H9 (cell line): ENCODE data around the gene MUCL3. TPM values are rescaled to one million over a fixed set of nuclear protein-coding genes. Genes with fewer than 3 reads are reported as not detected.
"Not testable (repeated sequence)": the region's sequence is repeated elsewhere in the genome, so short reads cannot be mapped to it uniquely, and the experiment has no call there.

Experiments
- DNase-seq: peaks from one replicate; pipeline ENCODE4 v3.0.0-alpha.2; 2017
- H2AFZ ChIP-seq: one replicate; pipeline ENCODE4 v1.6.1; 2013; ENCODE audit warnings: mild to moderate bottlenecking, low read length, control low read depth, moderate library complexity
- H2AK5ac ChIP-seq: 2 replicates; pipeline ENCODE4 v1.6.1; 2013; ENCODE audit warnings: low read length, control low read depth, mixed read lengths; ENCODE audit not compliant: insufficient read length
- H2BK120ac ChIP-seq: one replicate; pipeline ENCODE4 v1.6.1; 2013; ENCODE audit warnings: low read depth, mild to moderate bottlenecking, low read length, control low read depth, inconsistent platforms; ENCODE audit not compliant: poor library complexity, severe bottlenecking
- H2BK12ac ChIP-seq: 2 replicates; pipeline ENCODE4 v1.6.1; 2013; ENCODE audit warnings: low read length, control low read depth, mixed read lengths, low read depth; ENCODE audit not compliant: insufficient read length
- H2BK15ac ChIP-seq: 2 replicates; pipeline ENCODE4 v1.6.1; 2013; ENCODE audit warnings: low read depth, low read length, control low read depth
- H2BK20ac ChIP-seq: one replicate; pipeline ENCODE4 v1.6.1; 2013; ENCODE audit warnings: low read depth, mild to moderate bottlenecking, low read length, control low read depth, inconsistent platforms; ENCODE audit not compliant: poor library complexity, severe bottlenecking
- H2BK5ac ChIP-seq: 2 replicates; pipeline ENCODE4 v1.6.1; 2013; ENCODE audit warnings: low read length, control low read depth, mixed read lengths; ENCODE audit not compliant: insufficient read length
- H3K14ac ChIP-seq: 2 replicates; pipeline ENCODE4 v1.6.1; 2013; ENCODE audit warnings: low read length, control low read depth; ENCODE audit not compliant: insufficient read depth
- H3K18ac ChIP-seq: 2 replicates; pipeline ENCODE4 v1.6.1; 2013; ENCODE audit warnings: low read depth, mild to moderate bottlenecking, mixed read lengths, low read length, control low read depth; ENCODE audit not compliant: insufficient read length
- H3K23ac ChIP-seq: 2 replicates; pipeline ENCODE4 v1.6.1; 2013; ENCODE audit warnings: low read length, control low read depth, mixed read lengths, low read depth; ENCODE audit not compliant: insufficient read length
- H3K23me2 ChIP-seq: 2 replicates; pipeline ENCODE4 v1.6.1; 2013; ENCODE audit warnings: low read depth, mild to moderate bottlenecking, mixed read lengths, low read length, control low read depth; ENCODE audit not compliant: insufficient read length, poor library complexity, severe bottlenecking
- H3K27ac ChIP-seq: 2 replicates; pipeline ENCODE4 v1.5.1; 2013; ENCODE audit warnings: low read length, control low read depth, mixed read lengths, low read depth; ENCODE audit not compliant: insufficient read length
- H3K27me3 ChIP-seq: 2 replicates; pipeline ENCODE4 v1.6.1; 2013; ENCODE audit warnings: low read length, control low read depth, inconsistent platforms; ENCODE audit not compliant: insufficient read depth
- H3K4ac ChIP-seq: 2 replicates; pipeline ENCODE4 v1.6.1; 2013; ENCODE audit warnings: low read depth, mild to moderate bottlenecking, control low read depth, inconsistent platforms, low read length, moderate library complexity
- H3K4me1 ChIP-seq: 2 replicates; pipeline ENCODE4 v1.6.1; 2013; ENCODE audit warnings: low read length, control low read depth, inconsistent platforms; ENCODE audit not compliant: insufficient read depth
- H3K4me2 ChIP-seq: 2 replicates; pipeline ENCODE4 v1.6.1; 2013; ENCODE audit warnings: low read length, control low read depth, mixed read lengths; ENCODE audit not compliant: insufficient read length, insufficient read depth
- H3K56ac ChIP-seq: 2 replicates; pipeline ENCODE4 v1.6.1; 2013; ENCODE audit warnings: low read depth, mild to moderate bottlenecking, mixed read lengths, low read length, control low read depth; ENCODE audit not compliant: insufficient read length
- H3K79me1 ChIP-seq: 2 replicates; pipeline ENCODE4 v1.6.1; 2013; ENCODE audit warnings: low read depth, mild to moderate bottlenecking, moderate library complexity, low read length, control low read depth, inconsistent platforms; ENCODE audit not compliant: insufficient read depth, poor library complexity, severe bottlenecking
- H3K79me2 ChIP-seq: 2 replicates; pipeline ENCODE4 v1.6.1; 2013; ENCODE audit warnings: low read length, control low read depth, inconsistent platforms; ENCODE audit not compliant: insufficient read depth
- H3K9ac ChIP-seq: 2 replicates; pipeline ENCODE4 v1.6.1; 2013; ENCODE audit warnings: low read length, control low read depth, mixed read lengths; ENCODE audit not compliant: insufficient read length; ENCODE audit errors: extremely low read depth
- H3K9me3 ChIP-seq: one replicate; pipeline ENCODE4 v1.6.1; 2013; ENCODE audit warnings: low read depth, low read length, inconsistent platforms; ENCODE audit not compliant: control insufficient read depth
- H3T11ph ChIP-seq: one replicate; pipeline ENCODE4 v1.6.1; 2013; ENCODE audit warnings: mild to moderate bottlenecking, low read length, control low read depth, inconsistent platforms
- H4K20me1 ChIP-seq: one replicate; pipeline ENCODE4 v1.6.1; 2013; ENCODE audit not compliant: control insufficient read depth, insufficient read length, insufficient read depth
- H4K5ac ChIP-seq: 2 replicates; pipeline ENCODE4 v1.6.1; 2013; ENCODE audit warnings: low read depth, mild to moderate bottlenecking, mixed read lengths, low read length, control low read depth; ENCODE audit not compliant: insufficient read length
- H4K8ac ChIP-seq: replicated peaks from 2 replicates; pipeline ENCODE4 v1.6.1; 2013; ENCODE audit warnings: low read length, control low read depth, mixed read lengths, low read depth; ENCODE audit not compliant: insufficient read length
- H4K91ac ChIP-seq: 2 replicates; pipeline ENCODE4 v1.6.1; 2013; ENCODE audit warnings: low read depth, mild to moderate bottlenecking, moderate library complexity, mixed read lengths, low read length, control low read depth; ENCODE audit not compliant: insufficient read length
- H3K27ac Mint-ChIP-seq, 3 experiments: 2 replicates in 2 of 3; 3 replicates in 1 of 3; pipeline ENCODE4 v1.8.0; 2020 to 2021; ENCODE audit warnings: mixed read lengths in 3 of 3, mild to moderate bottlenecking in 1 of 3, moderate library complexity in 1 of 3
- H3K27me3 Mint-ChIP-seq: 2 replicates; pipeline ENCODE4 v1.8.0; 2021; ENCODE audit warnings: low read depth, mild to moderate bottlenecking, moderate library complexity, mixed read lengths
- H3K36me3 Mint-ChIP-seq, 3 experiments: 2 replicates in 2 of 3; 3 replicates in 1 of 3; pipeline ENCODE4 v1.8.0; 2020 to 2021; ENCODE audit warnings: low read depth in 3 of 3, mixed read lengths in 3 of 3; ENCODE audit not compliant: insufficient read depth in 1 of 3
- H3K4me1 Mint-ChIP-seq, 2 experiments: 2 replicates each; pipeline ENCODE4 v1.8.0; 2020; ENCODE audit warnings: mixed read lengths in 2 of 2
- H3K4me3 Mint-ChIP-seq, 2 experiments: 2 replicates in 1 of 2; 3 replicates in 1 of 2; pipeline ENCODE4 v1.8.0; 2020 to 2021; ENCODE audit warnings: mild to moderate bottlenecking in 2 of 2, mixed read lengths in 2 of 2, moderate library complexity in 1 of 2
- H3K9me3 Mint-ChIP-seq, 2 experiments: 2 replicates in 1 of 2; 3 replicates in 1 of 2; pipeline ENCODE4 v1.8.0; 2020; ENCODE audit warnings: mild to moderate bottlenecking in 2 of 2, mixed read lengths in 2 of 2, moderate library complexity in 1 of 2
- CTCF ChIP-seq: fragments of 200-600 bp; sonication (generic); conservative IDR thresholded peaks from 3 replicates; pipeline ENCODE4 v1.8.0; 2021; ENCODE audit warnings: antibody characterized with exemption, mild to moderate bottlenecking
- WGBS: extraction: QIAGEN DNeasy Blood & Tissue Kit; methylation state at CpG from one replicate; pipeline ENCODE4 v1.1.7; 2013; ENCODE audit warnings: missing lambda C conversion rate, low lambda C conversion rate, mixed read lengths; ENCODE audit not compliant: insufficient read length; ENCODE audit errors: extremely low coverage; 5-methylcytosine and 5-hydroxymethylcytosine counted together
- total RNA-seq: library from RNA; stranded (reverse); gene quantifications from 2 replicates; pipeline ENCODE4 v1.2.1, GENCODE V29; 2021

Gene MUCL3
- total RNA-seq, 1 experiment from 2014 or later: 0.15 TPM

GRCh38 chr6:30903236-30903635 lies 37.5 kb upstream of the MUCL3 start:
- H3K23me2 ChIP-seq: peaks cover 1% of the 10 kb centered on the region
- H2AFZ ChIP-seq: no peak overlapping the region
- no peak overlapping the region for H3K9ac ChIP-seq
- no peak overlapping the region for H3T11ph ChIP-seq
- no peak overlapping the region for H4K91ac ChIP-seq
- Mint-ChIP-seq H3K4me1 (peaks cover 5 to 16% of the 10 kb centered on the region in 2 experiments), H3K9me3 (no peaks in the 10 kb centered on the region), H3K4me3 (no peak overlapping the region), H3K36me3 (peaks cover 16 to 21% (median 21%) of the 10 kb centered on the region in 3 experiments; a peak in 6 of 7 replicates), H3K27me3 (no peaks in the 10 kb centered on the region; the same call in 1 of the 2 replicates), H3K27ac (no peak overlapping the region)
- no peak for TF ChIP-seq CTCF
- no peaks in the 10 kb centered on the region for H4K20me1 ChIP-seq
- no peak overlapping the region for H3K56ac ChIP-seq
- no peak overlapping the region for H2AK5ac ChIP-seq
- H4K5ac ChIP-seq: no peak overlapping the region
- H2BK120ac ChIP-seq: no peak overlapping the region
- H3K23ac ChIP-seq: no peak overlapping the region
- no peak overlapping the region for H3K4me2 ChIP-seq
- H3K27me3 ChIP-seq: no peaks in the 10 kb centered on the region
- DNase-seq: no peak
- H3K4me1 ChIP-seq: no peaks in the 10 kb centered on the region
- H3K14ac ChIP-seq: no peak overlapping the region
- H3K79me2 ChIP-seq: no peaks in the 10 kb centered on the region; the same call in 1 of the 2 replicates
- no peaks in the 10 kb centered on the region for H3K9me3 ChIP-seq
- H2BK20ac ChIP-seq: no peak overlapping the region
- no peak overlapping the region for H4K8ac ChIP-seq
- no peak overlapping the region for H3K18ac ChIP-seq
- no peaks in the 10 kb centered on the region for H3K79me1 ChIP-seq
- H2BK5ac ChIP-seq: no peak overlapping the region
- WGBS: no CpG with 5 or more reads among the region's 4 CpGs
- no peak overlapping the region for H3K4ac ChIP-seq
- no peak overlapping the region for H2BK15ac ChIP-seq
- H3K27ac ChIP-seq: no peak overlapping the region
- H2BK12ac ChIP-seq: no peak overlapping the region

GRCh38 chr6:30907290-30907757 lies 33.4 kb upstream of the MUCL3 start:
- not testable (repeated sequence) for H2BK20ac ChIP-seq, H3K14ac ChIP-seq, H3T11ph ChIP-seq, H3K23ac ChIP-seq, H2BK15ac ChIP-seq, H3K23me2 ChIP-seq, H4K20me1 ChIP-seq, H3K18ac ChIP-seq, H2AFZ ChIP-seq, H4K5ac ChIP-seq, H2BK5ac ChIP-seq, H3K56ac ChIP-seq, H3K79me1 ChIP-seq, H3K27me3 Mint-ChIP-seq, H3K9me3 Mint-ChIP-seq, DNase-seq, H4K91ac ChIP-seq, H2BK12ac ChIP-seq, H3K9me3 ChIP-seq, H3K4me1 ChIP-seq, H3K27ac ChIP-seq, H2BK120ac ChIP-seq, H3K4ac ChIP-seq, H3K27ac Mint-ChIP-seq, H3K9ac ChIP-seq, H3K79me2 ChIP-seq, H3K27me3 ChIP-seq, H4K8ac ChIP-seq, H2AK5ac ChIP-seq
- peak overlapping the region; percentile 99 to 100 for H3K4me3 Mint-ChIP-seq
- no CpG with 5 or more reads among the region's 16 CpGs for WGBS
- H3K36me3 Mint-ChIP-seq: peaks cover 19 to 33% (median 32%) of the 10 kb centered on the region in 3 experiments
- H3K4me2 ChIP-seq: peak overlapping the region; percentile 3
- peaks cover 14 to 26% of the 10 kb centered on the region in 2 experiments for H3K4me1 Mint-ChIP-seq
